GM10847 (cell line): Measurements from ENCODE around the gene TTLL9.

Experiments
- POLR2A ChIP-seq: IDR thresholded peaks from 2 replicates; pipeline ENCODE4 v1.6.1; 2011; ENCODE audit not compliant: insufficient read length; ENCODE audit errors: extremely low read depth

The TTLL9 gene

DNA sequence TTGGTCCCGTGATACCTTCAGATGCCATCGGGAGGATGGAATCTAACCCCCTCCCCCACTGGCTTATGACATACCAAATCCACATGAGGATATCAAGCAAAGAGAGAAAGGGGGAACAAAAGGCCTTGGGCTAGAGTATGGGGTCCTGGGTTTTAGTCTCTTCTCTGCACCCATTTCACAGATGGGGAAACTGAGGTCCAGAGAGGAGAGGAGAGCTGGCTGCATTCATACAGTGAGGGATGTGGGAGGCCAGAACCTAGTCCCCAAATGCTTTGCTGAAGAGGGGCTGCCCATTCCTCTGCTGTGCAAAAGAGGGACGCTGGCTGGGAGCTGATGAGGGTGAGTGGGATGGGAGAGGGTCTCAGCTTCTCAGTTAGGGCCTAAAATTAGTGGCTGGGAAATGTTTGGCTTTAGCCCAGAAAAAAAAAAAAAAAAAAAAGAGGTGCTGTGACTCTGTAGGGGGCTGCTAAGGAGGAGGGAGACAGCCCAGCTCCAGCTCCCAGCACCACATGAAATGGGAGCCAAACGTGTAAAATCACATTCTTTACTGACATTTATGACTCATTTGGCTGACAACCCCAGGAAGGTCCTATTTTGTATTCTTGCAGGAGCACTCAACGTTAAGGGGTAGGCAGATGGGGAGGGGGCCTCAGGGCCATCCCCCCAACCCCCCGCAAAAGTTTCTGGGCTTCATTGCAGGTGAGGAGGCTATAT is 109.4 kb downstream of the TTLL9 start:
- TF ChIP-seq POLR2A = no peak

DNA sequence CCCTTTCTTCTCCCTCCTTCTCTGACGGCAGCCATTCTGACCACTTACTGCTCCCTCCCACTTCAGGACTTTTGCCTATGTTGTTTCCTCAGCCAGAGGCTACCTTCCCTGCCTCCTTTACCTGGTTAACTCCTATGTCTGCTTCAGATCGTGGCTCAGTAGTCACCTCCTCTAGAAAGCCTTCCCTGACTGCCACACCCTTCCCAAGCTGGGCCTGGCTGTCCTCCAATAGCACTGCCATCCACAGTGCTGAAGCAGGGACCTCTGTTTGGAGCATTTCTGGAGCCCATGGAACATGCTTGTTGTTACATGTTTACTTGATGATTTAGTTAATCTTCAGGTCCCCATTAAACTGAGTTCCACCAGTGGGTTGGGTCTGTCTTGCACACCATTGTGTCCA is 111.3 kb downstream of the TTLL9 start:
- TF ChIP-seq POLR2A = no peak

DNA sequence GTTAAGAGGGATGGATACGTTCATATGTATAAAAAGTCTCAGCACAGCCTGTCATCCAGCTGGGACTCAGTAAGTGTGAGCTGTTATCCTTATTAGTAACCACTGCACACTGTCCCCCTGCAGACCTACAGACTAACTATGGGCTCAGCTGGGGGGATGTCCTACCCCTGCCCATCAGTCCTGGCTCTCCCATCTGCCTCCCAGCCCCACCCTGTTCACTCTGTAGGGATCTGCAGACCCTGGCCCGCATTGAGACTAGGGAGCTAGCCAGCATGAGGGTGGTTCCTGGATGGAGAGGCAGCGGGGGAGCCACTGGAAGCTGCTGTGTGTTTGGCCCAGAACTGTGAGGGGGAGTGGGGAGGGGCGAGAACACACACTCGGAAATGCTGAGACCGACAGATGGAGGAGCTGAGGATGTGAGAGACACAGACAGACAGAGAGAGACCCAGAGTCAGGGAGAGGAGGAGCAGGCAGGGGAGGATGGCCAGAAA is 114.6 kb downstream of the TTLL9 start:
- no peak for TF ChIP-seq POLR2A

DNA sequence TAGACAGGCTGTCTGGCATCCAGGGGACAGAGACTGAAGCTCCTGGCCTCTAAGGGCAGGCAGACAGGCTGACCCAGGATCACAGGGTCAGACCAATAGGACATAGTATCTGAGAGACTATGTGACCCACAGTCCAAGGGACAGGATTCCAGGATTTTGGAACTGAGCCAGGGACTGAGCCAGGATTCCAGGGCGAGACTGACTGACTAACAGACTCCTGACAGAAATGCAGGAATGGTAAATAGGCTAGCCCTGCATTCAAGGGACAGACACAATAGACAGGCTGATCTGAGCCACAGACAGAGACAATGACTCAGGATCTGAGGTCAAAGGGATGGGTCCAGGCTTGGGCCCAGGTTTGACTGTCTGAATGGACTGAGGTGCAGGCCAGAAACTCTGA is 117.3 kb downstream of the TTLL9 start:
- TF ChIP-seq POLR2A = no peak

DNA sequence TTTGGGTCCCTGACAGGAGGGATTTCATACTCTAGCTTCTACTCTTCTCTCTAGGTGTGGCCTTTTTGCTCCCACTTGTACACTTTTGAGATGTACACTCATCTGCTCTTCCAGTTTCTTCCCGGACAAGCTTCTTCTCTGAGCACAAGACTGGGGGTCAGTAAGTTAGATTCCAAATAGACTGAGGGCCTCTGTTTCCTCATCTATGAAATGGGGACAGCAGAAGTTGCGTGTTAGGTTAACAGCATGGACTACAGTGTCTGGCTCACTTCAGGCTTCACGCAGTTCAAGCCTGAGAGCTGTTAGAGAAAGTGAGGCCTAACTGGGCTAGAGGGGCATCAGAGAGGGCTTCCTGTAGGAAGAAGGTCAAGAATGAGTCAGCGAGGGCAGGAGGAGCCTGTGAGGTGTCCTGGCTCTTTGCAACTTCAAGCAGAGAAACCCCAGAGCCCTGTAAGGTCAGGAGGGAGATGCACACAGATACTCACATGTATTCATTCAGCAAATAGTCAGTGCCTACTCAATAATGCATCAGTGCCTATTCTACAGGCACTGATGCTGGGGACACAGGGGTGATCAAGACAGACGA is 118.1 kb downstream of the TTLL9 start:
- TF ChIP-seq POLR2A = no peak

DNA sequence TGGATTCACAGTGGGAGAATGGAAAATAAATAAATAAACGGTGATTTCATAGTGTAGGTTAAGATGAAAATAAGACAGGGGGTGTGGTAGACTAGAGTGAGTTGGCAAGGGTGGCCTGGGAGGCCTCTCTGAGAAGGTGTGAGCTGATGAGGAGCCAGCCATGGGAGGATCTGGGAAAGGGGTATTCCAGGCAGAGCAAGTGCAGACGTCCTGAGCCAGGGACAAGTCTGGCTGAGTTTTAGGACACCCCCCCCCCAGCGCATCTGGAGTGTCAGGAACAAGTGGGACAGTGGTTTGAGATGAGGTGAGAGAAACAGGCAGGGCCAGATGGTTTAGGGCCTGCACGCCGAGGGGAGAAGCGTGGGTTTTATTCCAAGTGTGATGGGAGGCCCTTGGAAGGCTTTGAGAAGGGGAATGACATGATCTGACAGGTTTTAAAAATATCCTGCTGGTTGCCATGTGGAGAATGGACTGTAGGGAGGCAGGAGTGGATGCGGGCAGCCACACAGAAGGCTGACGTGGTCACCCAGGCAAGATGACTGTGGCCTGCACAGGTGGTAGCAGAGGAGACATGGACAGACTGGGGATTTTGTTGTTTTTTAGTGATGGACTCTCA is 118.7 kb downstream of the TTLL9 start:
- no peak for TF ChIP-seq POLR2A

DNA sequence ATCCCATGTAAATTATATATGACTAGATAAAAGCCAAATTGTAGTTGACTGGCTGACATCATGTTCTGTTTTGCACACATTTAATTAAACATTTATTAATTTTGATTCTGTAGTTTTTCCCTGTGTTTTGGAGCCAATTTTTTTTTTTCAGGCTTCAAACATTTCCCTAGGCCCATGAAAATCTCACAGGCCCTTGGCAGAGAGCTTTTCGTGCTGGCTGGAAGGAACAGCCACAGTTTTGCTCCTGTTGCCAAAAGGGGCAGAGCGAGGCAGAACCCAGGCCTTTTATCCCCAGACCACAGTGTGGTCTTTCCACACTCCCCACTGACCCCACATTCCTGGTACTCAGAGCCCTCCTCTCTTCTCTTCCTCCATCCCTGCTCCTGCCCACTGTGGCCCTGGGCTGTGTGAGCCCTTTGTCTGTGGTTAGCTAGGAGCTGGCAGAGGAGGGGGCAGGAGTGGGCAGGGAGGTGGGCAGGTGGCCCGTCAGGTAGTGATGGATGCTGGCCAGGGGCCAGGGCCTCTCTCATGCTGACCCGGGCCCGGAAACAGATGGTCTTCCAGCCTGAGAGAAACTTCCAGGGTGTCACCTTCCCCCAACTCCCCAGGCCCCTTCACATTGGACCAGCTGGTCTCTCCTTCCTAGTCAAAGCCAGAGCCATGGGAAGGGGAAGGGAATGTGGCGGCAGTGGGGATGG is 120.4 kb downstream of the TTLL9 start:
- TF ChIP-seq POLR2A = no peak

DNA sequence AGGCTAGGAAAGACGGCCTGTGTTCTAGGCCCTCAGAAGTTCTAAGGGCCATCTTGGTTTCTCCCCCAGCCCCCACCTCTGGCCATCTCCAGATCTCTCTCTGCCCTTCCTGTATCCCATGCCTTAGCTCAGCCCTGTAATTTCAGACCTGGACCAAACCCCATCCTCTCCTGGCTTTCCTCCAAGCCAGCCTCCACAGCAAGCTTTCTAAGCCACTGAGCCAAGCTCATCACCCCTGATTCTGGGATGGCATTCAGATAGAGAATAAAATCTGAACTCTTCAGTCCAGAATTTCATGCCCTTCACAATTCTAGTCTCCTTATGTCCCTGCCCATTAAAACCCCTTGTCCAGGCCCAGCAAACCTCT is 120.9 kb downstream of the TTLL9 start:
- no peak for TF ChIP-seq POLR2A

DNA sequence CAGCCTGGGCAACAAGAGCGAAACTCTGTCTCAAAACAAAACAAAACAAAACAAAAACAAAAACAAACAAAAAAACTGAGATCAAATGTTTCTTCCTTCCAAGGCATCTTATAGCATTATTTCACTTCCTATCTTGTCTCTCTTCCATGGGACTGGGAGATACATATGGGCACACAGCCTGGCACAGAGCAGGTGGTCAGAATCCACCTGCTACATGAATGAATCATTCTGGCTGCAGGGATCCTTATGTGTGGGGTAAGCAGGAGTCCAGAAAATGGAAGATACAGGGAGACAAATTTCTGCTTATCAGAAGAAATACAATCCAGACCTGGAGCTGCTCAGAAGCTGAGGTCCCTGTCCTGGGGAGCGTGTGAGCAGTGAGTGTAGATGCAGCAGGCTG is 121.7 kb downstream of the TTLL9 start:
- TF ChIP-seq POLR2A = no peak
